Germinal center (tissue), 1 donor: ENCODE measurements around the gene AVL9.
"Not testable (repeated sequence)": the region's sequence is repeated elsewhere in the genome, so short reads cannot be mapped to it uniquely, and the experiment has no call there.

ENCODE experiments used
- DNase-seq: peaks from one replicate; pipeline ENCODE4 v3.0.0; 2012; ENCODE audit warnings: mixed read lengths, low spot score

Gene AVL9

DNA sequence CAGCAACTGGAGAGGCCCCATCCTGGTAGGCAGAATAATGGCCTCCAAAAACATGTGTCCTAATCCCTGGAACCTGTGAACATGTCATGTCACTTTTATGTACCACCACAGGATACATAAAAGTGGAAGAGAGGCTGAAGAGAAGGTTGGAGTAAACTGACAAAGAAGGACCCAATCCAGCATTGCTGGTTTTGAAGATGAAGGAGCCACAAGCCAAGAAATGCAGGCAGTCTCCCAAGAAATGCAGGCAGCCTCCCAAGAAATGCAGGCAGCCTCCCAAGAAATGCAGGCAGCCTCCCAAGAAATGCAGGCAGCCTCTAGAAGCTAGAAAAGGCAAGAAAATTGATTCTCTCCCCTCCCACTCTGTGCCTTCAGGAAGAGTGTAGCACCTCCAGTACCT is 142.3 kb downstream of the AVL9 start:
- not testable (repeated sequence) for DNase-seq
